Dendritic cell treated with granulocyte-macrophage colony-stimulating factor and Interleukin-4, amounts not matched to agents 40 ng/mL and 50 ng/mL, for 4 days (primary cell): Measurements from ENCODE around the gene ZNF236.
A peak's percentile ranks its signal among the peaks of the same experiment; 100 is the strongest.

ENCODE experiments used
- H3K27ac Mint-ChIP-seq: one replicate; pipeline ENCODE4 v1.8.0; 2022; ENCODE audit warnings: mild to moderate bottlenecking, mixed read lengths
- H3K27me3 Mint-ChIP-seq: one replicate; pipeline ENCODE4 v1.8.0; 2022; ENCODE audit warnings: mild to moderate bottlenecking, mixed read lengths
- H3K36me3 Mint-ChIP-seq: one replicate; pipeline ENCODE4 v1.8.0; 2022; ENCODE audit warnings: low read depth, mixed read lengths
- H3K4me1 Mint-ChIP-seq: one replicate; pipeline ENCODE4 v1.8.0; 2022; ENCODE audit warnings: low read depth, mixed read lengths
- H3K4me3 Mint-ChIP-seq: one replicate; pipeline ENCODE4 v1.8.0; 2022; ENCODE audit warnings: mild to moderate bottlenecking, moderate library complexity, mixed read lengths
- H3K9me3 Mint-ChIP-seq: one replicate; pipeline ENCODE4 v1.8.0; 2022; ENCODE audit warnings: mixed read lengths
- intact Hi-C: fragments of 100-400 bp; cut with micrococcal nuclease; formaldehyde crosslinking; loops from one replicate; pipeline ENCODE4 v1.15.0; 2022

ZNF236 gene

GRCh38 chr18:76915456-76915855 is 93.1 kb downstream of the ZNF236 start:
- no peak overlapping the region for H3K27ac Mint-ChIP-seq
- no peaks in the 10 kb centered on the region for H3K9me3 Mint-ChIP-seq
- no peaks in the 10 kb centered on the region for H3K4me1 Mint-ChIP-seq
- no peak overlapping the region for H3K4me3 Mint-ChIP-seq
- intact Hi-C loops, result no loop called here
- H3K27me3 Mint-ChIP-seq, result no peaks in the 10 kb centered on the region
- H3K36me3 Mint-ChIP-seq, result peaks cover 92% of the 10 kb centered on the region

- no peaks in the 10 kb centered on the region for H3K27me3 Mint-ChIP-seq
- H3K9me3 Mint-ChIP-seq, result no peaks in the 10 kb centered on the region
- intact Hi-C loops, result loop anchor here (5.0 to 10.0 kb wide), 4 partner anchors 64 to 291 kb away; no protein-coding TSS in a partner anchor
- peaks cover 86% of the 10 kb centered on the region for H3K36me3 Mint-ChIP-seq
- H3K4me3 Mint-ChIP-seq, result no peak overlapping the region
- no peak overlapping the region for H3K27ac Mint-ChIP-seq
- peaks cover 7% of the 10 kb centered on the region for H3K4me1 Mint-ChIP-seq
Observed at GRCh38 chr18:76920974-76921373, 98.6 kb downstream of the ZNF236 start.

- Mint-ChIP-seq H3K27me3 (no peaks in the 10 kb centered on the region), H3K27ac (peak overlapping the region; percentile 61), H3K4me1 (peaks cover 7% of the 10 kb centered on the region), H3K36me3 (peaks cover 86% of the 10 kb centered on the region), H3K9me3 (no peaks in the 10 kb centered on the region), H3K4me3 (no peak overlapping the region)
- intact Hi-C loops, result loop anchor here (2.0 to 10.0 kb wide), 5 partner anchors 63 to 729 kb away; no protein-coding TSS in a partner anchor
Observed at GRCh38 chr18:76922107-76922506, 99.8 kb downstream of the ZNF236 start.

- intact Hi-C loops, result loop anchor here (2.0 to 10.0 kb wide), 5 partner anchors 61 to 727 kb away; no protein-coding TSS in a partner anchor
- H3K27me3 Mint-ChIP-seq, result no peaks in the 10 kb centered on the region
- H3K27ac Mint-ChIP-seq, result no peak overlapping the region
- no peaks in the 10 kb centered on the region for H3K9me3 Mint-ChIP-seq
- peaks cover 87% of the 10 kb centered on the region for H3K36me3 Mint-ChIP-seq
- H3K4me3 Mint-ChIP-seq, result no peak overlapping the region
- H3K4me1 Mint-ChIP-seq, result peaks cover 7% of the 10 kb centered on the region
Observed at GRCh38 chr18:76923485-76924085, 101.2 kb downstream of the ZNF236 start.

GRCh38 chr18:76925501-76925900 is 103.1 kb downstream of the ZNF236 start:
- Mint-ChIP-seq H3K4me1 (peaks cover 7% of the 10 kb centered on the region), H3K27ac (no peak overlapping the region), H3K36me3 (peaks cover 84% of the 10 kb centered on the region), H3K4me3 (no peak overlapping the region), H3K9me3 (no peaks in the 10 kb centered on the region), H3K27me3 (no peaks in the 10 kb centered on the region)
- intact Hi-C loops, result loop anchor here (10.0 kb wide), 1 partner anchor 59 kb away; no protein-coding TSS in a partner anchor

GRCh38 chr18:76927223-76927725 is 104.9 kb downstream of the ZNF236 start:
- intact Hi-C loops, result loop anchor here (10.0 kb wide), 1 partner anchor 58 kb away; no protein-coding TSS in a partner anchor
- Mint-ChIP-seq H3K27me3 (no peaks in the 10 kb centered on the region), H3K9me3 (no peaks in the 10 kb centered on the region), H3K4me3 (no peak overlapping the region), H3K36me3 (peaks cover 76% of the 10 kb centered on the region), H3K4me1 (peaks cover 3% of the 10 kb centered on the region), H3K27ac (no peak overlapping the region)

- Mint-ChIP-seq H3K27me3 (no peaks in the 10 kb centered on the region), H3K4me1 (no peaks in the 10 kb centered on the region), H3K36me3 (peaks cover 82% of the 10 kb centered on the region), H3K9me3 (no peaks in the 10 kb centered on the region), H3K27ac (no peak overlapping the region), H3K4me3 (no peak overlapping the region)
- intact Hi-C loops, result loop anchor here (10.0 kb wide), 1 partner anchor 56 kb away; no protein-coding TSS in a partner anchor
Observed at GRCh38 chr18:76928179-76928868, 106.0 kb downstream of the ZNF236 start.

GRCh38 chr18:76931171-76931570 is 108.8 kb downstream of the ZNF236 start:
- H3K36me3 Mint-ChIP-seq, result peaks cover 65% of the 10 kb centered on the region
- intact Hi-C loops, result no loop called here

GRCh38 chr18:76932026-76932819 is 109.9 kb downstream of the ZNF236 start:
- Mint-ChIP-seq H3K9me3 (no peaks in the 10 kb centered on the region), H3K4me1 (no peaks in the 10 kb centered on the region), H3K4me3 (no peak overlapping the region), H3K27ac (no peak overlapping the region), H3K27me3 (no peaks in the 10 kb centered on the region), H3K36me3 (peaks cover 65% of the 10 kb centered on the region)
- intact Hi-C loops, result no loop called here

More at GRCh38 chr18:76931171-76931570, 108.8 kb downstream of the ZNF236 start:
- Mint-ChIP-seq H3K27ac (no peak overlapping the region), H3K4me3 (no peak overlapping the region), H3K27me3 (no peaks in the 10 kb centered on the region), H3K4me1 (no peaks in the 10 kb centered on the region), H3K9me3 (no peaks in the 10 kb centered on the region)

GRCh38 chr18:76935722-76936337 is 113.5 kb downstream of the ZNF236 start:
- Mint-ChIP-seq H3K27me3 (no peaks in the 10 kb centered on the region), H3K36me3 (peaks cover 69% of the 10 kb centered on the region), H3K27ac (no peak overlapping the region), H3K9me3 (no peaks in the 10 kb centered on the region), H3K4me3 (no peak overlapping the region), H3K4me1 (no peaks in the 10 kb centered on the region)
- intact Hi-C loops, result no loop called here

- H3K36me3 Mint-ChIP-seq, result peaks cover 68% of the 10 kb centered on the region
- no peak overlapping the region for H3K4me3 Mint-ChIP-seq
- intact Hi-C loops, result no loop called here
- no peaks in the 10 kb centered on the region for H3K27me3 Mint-ChIP-seq
- no peaks in the 10 kb centered on the region for H3K9me3 Mint-ChIP-seq
- H3K27ac Mint-ChIP-seq, result no peak overlapping the region
- no peaks in the 10 kb centered on the region for H3K4me1 Mint-ChIP-seq
Observed at GRCh38 chr18:76936877-76937276, 114.5 kb downstream of the ZNF236 start.

GRCh38 chr18:76937597-76937996 is 115.2 kb downstream of the ZNF236 start:
- H3K27me3 Mint-ChIP-seq, result no peaks in the 10 kb centered on the region
- no peaks in the 10 kb centered on the region for H3K9me3 Mint-ChIP-seq
- no peaks in the 10 kb centered on the region for H3K4me1 Mint-ChIP-seq
- H3K27ac Mint-ChIP-seq, result no peak overlapping the region
- intact Hi-C loops, result no loop called here
- peaks cover 60% of the 10 kb centered on the region for H3K36me3 Mint-ChIP-seq
- H3K4me3 Mint-ChIP-seq, result no peak overlapping the region

- Mint-ChIP-seq H3K27ac (no peak overlapping the region), H3K27me3 (no peaks in the 10 kb centered on the region), H3K4me3 (no peak overlapping the region), H3K4me1 (no peaks in the 10 kb centered on the region), H3K36me3 (peaks cover 53% of the 10 kb centered on the region), H3K9me3 (no peaks in the 10 kb centered on the region)
- intact Hi-C loops, result no loop called here
Observed at GRCh38 chr18:76938619-76939018, 116.3 kb downstream of the ZNF236 start.
